Choroid plexus epithelial cell (primary cell): ENCODE measurements around the gene PBX1.

Source experiments
- DNase-seq: peaks from one replicate; pipeline ENCODE4 v3.0.0-alpha.2; 2010; ENCODE audit warnings: low read depth
- H3K4me3 ChIP-seq: 2 replicates; pipeline ENCODE4 v1.5.1; 2011; ENCODE audit warnings: low read depth, mild to moderate bottlenecking, control low read depth, low read length, moderate library complexity
- TF ChIP-seq, protein P1 (sequence below): conservative IDR thresholded peaks from 2 replicates; pipeline ENCODE4 v1.5.1; 2011; ENCODE audit warnings: low read depth, mild to moderate bottlenecking, control low read depth, inconsistent platforms, low read length, moderate library complexity

Gene PBX1

DNA sequence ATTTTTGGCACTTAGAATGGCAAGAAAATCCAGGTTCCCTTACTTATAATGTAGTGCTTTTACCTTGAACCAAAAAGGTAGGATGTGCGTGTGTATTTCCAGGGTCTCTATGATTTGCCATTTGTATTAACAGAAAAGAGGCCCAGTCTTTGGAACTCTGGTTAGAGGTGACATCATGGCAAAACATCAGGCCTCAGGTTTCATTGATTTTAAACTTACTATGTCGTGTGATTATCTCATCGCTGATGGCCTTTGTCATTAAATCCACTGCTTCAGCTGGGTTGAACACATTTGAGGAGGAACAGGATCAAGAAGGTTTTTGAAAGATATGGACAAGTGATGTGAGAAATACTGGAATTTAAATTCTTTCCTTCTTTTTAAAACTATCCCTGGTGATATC is 95.2 kb downstream of the PBX1 start:
- no peak for DNase-seq
- TF ChIP-seq, protein P1, sequence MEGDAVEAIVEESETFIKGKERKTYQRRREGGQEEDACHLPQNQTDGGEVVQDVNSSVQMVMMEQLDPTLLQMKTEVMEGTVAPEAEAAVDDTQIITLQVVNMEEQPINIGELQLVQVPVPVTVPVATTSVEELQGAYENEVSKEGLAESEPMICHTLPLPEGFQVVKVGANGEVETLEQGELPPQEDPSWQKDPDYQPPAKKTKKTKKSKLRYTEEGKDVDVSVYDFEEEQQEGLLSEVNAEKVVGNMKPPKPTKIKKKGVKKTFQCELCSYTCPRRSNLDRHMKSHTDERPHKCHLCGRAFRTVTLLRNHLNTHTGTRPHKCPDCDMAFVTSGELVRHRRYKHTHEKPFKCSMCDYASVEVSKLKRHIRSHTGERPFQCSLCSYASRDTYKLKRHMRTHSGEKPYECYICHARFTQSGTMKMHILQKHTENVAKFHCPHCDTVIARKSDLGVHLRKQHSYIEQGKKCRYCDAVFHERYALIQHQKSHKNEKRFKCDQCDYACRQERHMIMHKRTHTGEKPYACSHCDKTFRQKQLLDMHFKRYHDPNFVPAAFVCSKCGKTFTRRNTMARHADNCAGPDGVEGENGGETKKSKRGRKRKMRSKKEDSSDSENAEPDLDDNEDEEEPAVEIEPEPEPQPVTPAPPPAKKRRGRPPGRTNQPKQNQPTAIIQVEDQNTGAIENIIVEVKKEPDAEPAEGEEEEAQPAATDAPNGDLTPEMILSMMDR = no peak

DNA sequence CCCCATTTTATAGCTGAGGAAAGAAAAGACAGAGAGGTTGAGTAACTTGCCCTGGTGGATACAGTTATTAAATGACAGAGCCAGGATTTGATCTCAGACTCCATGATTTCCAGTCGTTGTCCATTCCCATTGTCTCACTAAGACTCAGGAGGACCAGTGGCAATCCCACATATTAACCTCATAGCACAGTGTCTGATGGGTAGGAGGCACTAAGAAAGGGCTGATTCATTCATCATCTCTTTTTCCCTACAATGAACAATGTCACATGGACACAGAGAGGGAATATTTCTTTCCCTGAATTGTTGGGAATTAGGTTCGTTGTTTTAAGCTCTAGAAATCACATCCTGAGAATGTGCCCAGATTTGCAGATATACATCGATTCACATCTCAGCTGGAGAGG is 99.9 kb downstream of the PBX1 start:
- no peak overlapping the region for H3K4me3 ChIP-seq
- DNase-seq = no peak
- TF ChIP-seq, protein P1 = no peak

More for the DNA sequence above, 95.2 kb downstream of the PBX1 start:
- no peak overlapping the region for H3K4me3 ChIP-seq

DNA sequence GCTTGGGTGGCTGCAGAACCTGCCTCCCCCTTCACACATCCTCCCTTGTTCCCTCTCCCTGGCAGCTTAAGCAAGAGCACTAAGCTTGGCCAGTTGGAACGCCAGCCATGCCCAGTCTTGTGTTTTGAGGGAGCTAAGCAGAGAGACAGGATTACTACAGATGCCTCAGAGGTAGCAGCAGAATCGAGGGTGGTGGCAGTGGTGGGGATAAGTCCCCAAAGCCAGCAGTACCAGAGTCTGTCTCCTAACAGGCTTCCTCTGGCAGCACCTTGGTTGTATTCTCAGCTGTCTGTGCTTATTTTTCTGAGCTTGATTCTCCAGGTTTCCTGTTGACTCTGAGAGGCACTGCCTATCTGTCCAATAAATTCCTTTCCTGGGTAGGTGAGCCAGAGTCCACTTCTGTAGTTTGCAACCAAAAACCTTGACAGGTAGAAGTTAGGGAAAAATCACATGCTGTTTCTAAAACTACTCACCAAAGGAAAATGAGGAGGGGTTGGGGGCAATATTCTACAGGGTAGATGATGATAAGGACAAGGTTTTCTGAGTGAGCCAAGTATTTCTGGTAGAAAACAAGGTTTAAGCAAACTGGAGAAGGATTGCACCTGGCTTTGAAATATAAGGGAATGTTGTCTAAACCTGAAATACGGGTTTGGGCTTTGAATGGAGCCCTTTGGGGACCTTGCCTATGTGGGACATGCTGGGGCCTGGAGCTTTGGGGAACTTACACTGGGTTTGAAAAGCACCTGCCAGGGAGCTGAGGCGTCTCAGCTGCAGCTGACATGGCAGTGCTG is 100.8 kb downstream of the PBX1 start:
- no peak for DNase-seq
- TF ChIP-seq, protein P1 = no peak
- H3K4me3 ChIP-seq = no peak overlapping the region

DNA sequence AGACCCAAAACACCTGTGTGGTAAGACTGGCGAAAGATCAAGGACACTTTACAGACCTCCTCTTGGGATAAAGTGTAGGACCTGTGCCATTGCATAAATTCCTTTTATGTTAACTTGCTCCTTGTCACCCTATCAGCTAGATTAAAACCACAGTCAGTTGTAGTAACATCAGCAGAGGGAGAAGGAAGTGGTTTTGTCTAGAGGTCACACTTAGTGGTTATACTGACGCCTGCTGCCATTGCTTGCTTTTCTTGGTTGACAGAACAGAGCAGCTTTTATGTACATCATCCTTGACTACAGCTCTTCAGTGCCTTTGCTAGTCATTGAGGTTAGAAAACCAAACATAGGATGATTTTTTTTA is 101.4 kb downstream of the PBX1 start:
- TF ChIP-seq, protein P1 = no peak
- peak; percentile 71 for DNase-seq
- no peak overlapping the region for H3K4me3 ChIP-seq

DNA sequence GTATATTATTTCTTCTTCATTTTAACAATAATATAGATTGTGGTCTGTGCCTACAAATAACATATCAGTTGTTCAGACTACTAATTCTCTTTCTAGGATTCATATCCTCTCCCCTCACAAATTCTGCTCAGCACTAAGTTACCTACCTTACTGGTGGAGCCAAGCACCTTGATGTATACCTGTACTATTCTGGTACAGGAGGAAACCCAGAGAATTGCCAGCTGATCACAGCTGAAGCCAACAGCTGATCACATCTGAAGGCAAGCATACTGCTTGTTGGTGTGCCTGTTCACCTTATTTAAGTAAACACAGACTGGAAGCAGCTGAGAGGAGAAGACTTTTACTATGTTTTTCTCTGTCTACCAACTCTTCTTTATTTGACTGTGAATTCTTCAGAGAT is 101.8 kb downstream of the PBX1 start:
- no peak for DNase-seq
- TF ChIP-seq, protein P1 = no peak
- H3K4me3 ChIP-seq = no peak overlapping the region

DNA sequence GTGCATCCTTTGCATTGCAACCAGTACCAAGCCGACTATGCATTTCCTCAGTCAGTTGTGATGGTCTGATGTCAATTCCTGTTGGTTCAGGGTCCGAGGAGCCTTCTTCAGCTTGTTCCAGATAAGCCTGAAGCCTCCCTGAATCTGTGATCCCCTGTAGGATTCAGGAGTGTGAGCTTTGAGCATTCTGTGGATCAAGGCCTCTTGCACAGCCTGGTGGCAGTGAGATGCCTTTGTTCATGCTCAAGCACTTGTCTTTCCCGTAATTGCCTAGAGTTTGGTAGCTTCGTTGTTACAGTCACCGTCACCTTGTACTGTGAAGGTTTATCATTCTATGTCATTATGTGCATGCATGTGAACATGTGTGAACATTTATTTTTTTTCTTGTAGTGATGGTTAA is 103.5 kb downstream of the PBX1 start:
- H3K4me3 ChIP-seq = no peak overlapping the region
- TF ChIP-seq, protein P1 = peak; percentile 27
- DNase-seq = no peak

DNA sequence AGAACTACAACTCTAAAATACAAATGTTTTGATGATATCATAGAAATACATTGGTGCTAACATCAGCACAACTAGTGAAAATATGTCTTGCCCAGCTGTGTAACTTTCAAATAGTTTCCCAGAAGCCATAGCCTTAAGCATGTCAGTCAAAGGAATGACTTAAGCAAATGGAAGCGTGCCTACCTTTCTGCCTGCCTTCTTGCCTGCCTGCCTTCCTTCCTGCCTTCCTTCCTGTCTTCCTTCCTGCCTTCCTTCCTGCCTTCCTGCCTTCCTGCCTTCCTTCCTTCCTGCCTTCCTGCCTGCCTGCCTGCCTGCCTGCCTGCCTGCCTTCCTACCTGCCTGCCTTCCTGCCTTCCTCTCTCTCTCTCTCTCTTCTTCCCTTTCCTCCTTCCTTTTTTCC is 104.0 kb downstream of the PBX1 start:
- TF ChIP-seq, protein P1 = no peak
- no peak for DNase-seq
- no peak overlapping the region for H3K4me3 ChIP-seq
